Brain microvascular endothelial cell (primary cell): ENCODE data around the gene CAMSAP1.
"Not testable (repeated sequence)": the region's sequence is repeated elsewhere in the genome, so short reads cannot be mapped to it uniquely, and the experiment has no call there.

ENCODE experiments used
- DNase-seq: peaks from one replicate; pipeline ENCODE4 v3.0.0-alpha.2; 2020
- H3K27ac ChIP-seq: fragments of 250-450 bp; sonication (Bioruptor Pico); 2 replicates; pipeline ENCODE4 v1.5.1; 2020; ENCODE audit warnings: mild to moderate bottlenecking, moderate library complexity
- H3K27me3 ChIP-seq: fragments of 250-450 bp; sonication (Bioruptor Pico); replicated peaks from 2 replicates; pipeline ENCODE4 v1.5.1; 2020; ENCODE audit warnings: mild to moderate bottlenecking
- H3K36me3 ChIP-seq: fragments of 250-450 bp; sonication (Bioruptor Pico); replicated peaks from 2 replicates; pipeline ENCODE4 v1.5.1; 2020; ENCODE audit warnings: mild to moderate bottlenecking
- H3K4me3 ChIP-seq: 2 replicates; pipeline ENCODE4 v1.5.1; 2011; ENCODE audit warnings: low read depth, mild to moderate bottlenecking, control low read depth, low read length, moderate library complexity
- in situ Hi-C: cut with HindIII; loops from 2 replicates; pipeline ENCODE4 v1.10.0; 2017; ENCODE audit warnings: low sequenced_read_pairs, low pct_ligation_motif_present
- TF ChIP-seq, protein P1 (sequence below): IDR thresholded peaks from 2 replicates; pipeline ENCODE4 v1.5.1; 2011; ENCODE audit warnings: low read depth, mild to moderate bottlenecking, moderate library complexity, low read length, control low read depth, inconsistent platforms; ENCODE audit errors: missing control alignments

Gene CAMSAP1

DNA sequence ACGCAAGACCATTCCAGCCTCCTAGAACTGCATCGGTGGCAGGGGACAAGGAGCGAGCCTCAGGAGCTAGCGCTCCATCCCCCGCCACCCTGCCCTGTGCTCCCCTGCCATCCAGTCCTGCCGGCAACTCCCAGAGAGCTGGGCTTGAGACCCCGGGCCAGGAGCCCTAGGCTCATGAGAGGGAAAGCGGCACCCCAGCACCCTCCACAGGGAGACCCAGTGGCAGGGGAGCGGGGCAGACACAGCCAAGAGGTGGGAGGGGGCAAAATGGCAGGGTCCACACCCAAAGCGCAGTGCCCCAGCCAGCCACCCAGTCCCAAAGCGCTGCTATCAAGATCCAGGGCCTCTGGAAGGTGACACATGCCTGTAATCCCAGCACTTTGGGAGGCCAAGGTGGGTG is 41.1 kb upstream of the CAMSAP1 start:
- H3K27ac ChIP-seq: no peak overlapping the region
- H3K4me3 ChIP-seq: no peak overlapping the region
- TF ChIP-seq, protein P1, sequence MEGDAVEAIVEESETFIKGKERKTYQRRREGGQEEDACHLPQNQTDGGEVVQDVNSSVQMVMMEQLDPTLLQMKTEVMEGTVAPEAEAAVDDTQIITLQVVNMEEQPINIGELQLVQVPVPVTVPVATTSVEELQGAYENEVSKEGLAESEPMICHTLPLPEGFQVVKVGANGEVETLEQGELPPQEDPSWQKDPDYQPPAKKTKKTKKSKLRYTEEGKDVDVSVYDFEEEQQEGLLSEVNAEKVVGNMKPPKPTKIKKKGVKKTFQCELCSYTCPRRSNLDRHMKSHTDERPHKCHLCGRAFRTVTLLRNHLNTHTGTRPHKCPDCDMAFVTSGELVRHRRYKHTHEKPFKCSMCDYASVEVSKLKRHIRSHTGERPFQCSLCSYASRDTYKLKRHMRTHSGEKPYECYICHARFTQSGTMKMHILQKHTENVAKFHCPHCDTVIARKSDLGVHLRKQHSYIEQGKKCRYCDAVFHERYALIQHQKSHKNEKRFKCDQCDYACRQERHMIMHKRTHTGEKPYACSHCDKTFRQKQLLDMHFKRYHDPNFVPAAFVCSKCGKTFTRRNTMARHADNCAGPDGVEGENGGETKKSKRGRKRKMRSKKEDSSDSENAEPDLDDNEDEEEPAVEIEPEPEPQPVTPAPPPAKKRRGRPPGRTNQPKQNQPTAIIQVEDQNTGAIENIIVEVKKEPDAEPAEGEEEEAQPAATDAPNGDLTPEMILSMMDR: no peak
- H3K27me3 ChIP-seq: no peaks in the 10 kb centered on the region
- peaks cover 19% of the 10 kb centered on the region for H3K36me3 ChIP-seq
- in situ Hi-C loops: no loop called here
- DNase-seq: no peak

DNA sequence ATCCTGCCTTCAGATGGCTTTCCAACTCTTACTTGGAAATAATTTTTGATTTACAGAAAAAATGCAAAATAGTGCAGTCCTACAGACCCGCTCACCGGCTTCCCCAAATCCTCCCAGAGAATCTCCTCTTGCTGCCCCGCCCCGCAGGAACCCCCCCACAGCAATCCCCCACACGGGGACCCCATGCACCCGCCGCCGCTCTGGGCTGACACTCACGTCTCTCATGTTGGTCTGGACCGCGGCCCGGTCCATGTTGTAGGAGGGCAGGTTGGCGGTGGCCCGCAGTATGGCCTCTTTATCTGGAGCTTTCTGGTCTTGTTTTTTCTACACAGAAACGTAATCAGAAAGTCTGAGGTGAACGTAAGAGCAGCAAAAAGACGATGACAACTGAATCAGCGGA is 40.2 kb upstream of the CAMSAP1 start:
- TF ChIP-seq, protein P1: no peak
- no peak overlapping the region for H3K4me3 ChIP-seq
- DNase-seq: no peak
- H3K36me3 ChIP-seq: peaks cover 17% of the 10 kb centered on the region
- H3K27me3 ChIP-seq: no peaks in the 10 kb centered on the region
- in situ Hi-C loops: no loop called here
- no peak overlapping the region for H3K27ac ChIP-seq

DNA sequence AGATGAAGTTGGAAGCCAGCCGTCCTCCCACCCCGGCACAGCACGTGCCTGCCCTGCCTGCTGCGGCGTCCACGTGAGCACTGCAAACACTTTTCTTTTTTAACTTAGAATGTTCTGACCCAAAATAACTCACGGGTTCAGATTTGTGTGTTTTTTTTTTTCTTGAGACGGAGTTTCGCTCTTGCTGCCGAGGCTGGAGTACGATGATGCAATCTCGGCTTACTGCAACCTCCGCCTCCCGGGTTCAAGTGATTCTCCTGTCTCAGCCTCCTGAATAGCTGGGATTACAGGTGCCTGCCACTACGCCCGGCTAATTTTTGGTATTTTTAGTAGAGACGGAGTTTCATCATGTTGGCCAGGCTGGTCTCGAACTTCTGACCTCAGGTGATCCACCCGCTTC is 39.8 kb upstream of the CAMSAP1 start:
- H3K27ac ChIP-seq, H3K4me3 ChIP-seq, DNase-seq, H3K27me3 ChIP-seq, in situ Hi-C loops: not testable (repeated sequence)
- H3K36me3 ChIP-seq: peaks cover 17% of the 10 kb centered on the region

DNA sequence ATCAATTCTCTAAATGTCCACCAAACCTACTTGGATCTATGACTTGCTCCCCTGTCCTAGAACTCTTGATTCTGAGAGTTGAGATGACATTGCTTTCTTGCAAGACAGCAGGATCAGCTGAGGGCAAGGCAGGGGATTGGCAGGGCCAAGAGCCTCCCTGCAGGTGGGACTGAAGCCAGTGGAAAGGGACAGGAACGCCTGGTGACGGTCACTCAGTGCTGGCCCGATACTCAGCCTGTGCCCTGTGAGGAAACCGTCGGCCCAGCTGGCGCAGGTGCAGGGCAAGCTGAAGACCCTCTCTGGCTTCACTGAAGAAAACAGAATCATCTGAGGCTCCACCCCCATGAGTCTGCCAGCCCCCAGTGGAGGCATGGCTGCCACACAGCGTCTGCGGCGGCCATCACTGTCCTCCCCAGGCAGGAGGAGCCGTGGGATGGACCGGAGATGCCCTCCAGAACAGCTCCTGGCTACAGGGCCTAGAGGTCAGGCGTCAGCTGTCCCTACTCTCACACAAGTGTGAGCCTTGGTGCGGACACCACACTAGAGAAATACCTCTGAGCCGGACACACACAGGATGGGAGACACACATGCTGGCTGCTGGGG is 39.1 kb upstream of the CAMSAP1 start:
- no peak overlapping the region for H3K4me3 ChIP-seq
- no peak overlapping the region for H3K27ac ChIP-seq
- peaks cover 17% of the 10 kb centered on the region for H3K36me3 ChIP-seq
- no peak for DNase-seq
- in situ Hi-C loops: no loop called here
- TF ChIP-seq, protein P1: no peak
- H3K27me3 ChIP-seq: no peaks in the 10 kb centered on the region

- no peak for DNase-seq
- in situ Hi-C loops: no loop called here
- Histone ChIP-seq H3K27ac (no peak overlapping the region), H3K36me3 (peaks cover 17% of the 10 kb centered on the region), H3K27me3 (no peaks in the 10 kb centered on the region), H3K4me3 (no peak overlapping the region)
- TF ChIP-seq, protein P1: no peak
Measured at GRCh38 chr9:135945969-135946368, 38.6 kb upstream of the CAMSAP1 start.

DNA sequence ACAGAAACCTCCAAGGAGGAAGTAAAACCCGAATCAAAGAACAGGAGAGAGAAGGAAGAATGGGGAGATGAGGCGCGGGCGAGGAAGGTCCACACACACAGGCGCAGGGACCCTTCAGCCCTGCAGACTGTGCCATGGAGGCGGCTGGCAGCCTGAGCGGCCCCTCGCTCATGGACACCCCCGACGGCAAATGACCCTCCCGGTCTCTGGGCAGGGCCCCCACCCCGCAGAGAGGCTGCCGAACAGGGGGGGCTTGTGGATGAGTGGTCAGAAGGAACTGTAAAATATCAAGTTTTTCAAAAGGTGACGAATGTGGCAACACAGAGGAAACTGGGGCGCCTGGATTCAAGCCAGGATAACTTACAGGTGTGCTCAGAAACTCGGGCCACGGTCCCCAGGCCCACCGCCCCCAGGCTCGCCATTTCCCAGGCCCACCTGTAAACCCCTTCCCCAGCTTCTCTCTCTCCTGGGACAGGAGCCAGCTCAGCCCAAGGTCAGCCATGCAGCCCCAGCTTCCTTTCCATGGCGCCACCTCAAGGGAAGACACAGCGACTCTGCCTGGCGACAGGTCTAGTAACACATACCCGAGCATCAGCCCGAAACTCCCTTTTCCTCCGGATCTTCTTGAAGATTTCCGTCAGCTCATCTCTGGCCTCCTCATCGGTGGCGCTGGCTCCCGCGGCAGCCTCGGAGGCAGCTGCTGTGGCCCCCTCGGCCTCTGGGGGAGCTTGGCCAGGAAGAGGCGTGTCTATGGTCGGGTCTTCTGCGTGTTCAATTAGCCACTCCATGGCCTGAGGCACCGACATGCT is 37.3 kb upstream of the CAMSAP1 start:
- TF ChIP-seq, protein P1: no peak
- in situ Hi-C loops: no loop called here
- H3K4me3 ChIP-seq: no peak overlapping the region
- H3K27ac ChIP-seq: no peak overlapping the region
- peaks cover 20% of the 10 kb centered on the region for H3K36me3 ChIP-seq
- no peaks in the 10 kb centered on the region for H3K27me3 ChIP-seq
- DNase-seq: no peak

DNA sequence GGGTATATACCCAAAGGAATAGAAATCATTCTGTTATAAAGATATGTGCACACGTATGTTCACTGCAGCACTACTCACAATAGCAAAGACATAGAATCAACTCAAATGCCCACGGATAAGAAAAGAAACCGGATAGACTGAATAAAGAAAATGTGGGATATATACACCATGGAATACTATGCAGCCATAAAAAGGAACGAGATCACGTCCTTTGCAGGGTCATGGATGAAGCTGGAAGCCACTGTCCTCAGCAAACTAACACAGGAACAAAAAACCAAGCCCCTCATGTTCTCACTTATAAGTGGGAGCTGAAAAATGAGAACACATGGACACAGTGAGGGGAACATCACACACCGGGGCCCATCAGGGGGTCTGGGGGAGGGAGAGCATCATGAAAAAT is 36.3 kb upstream of the CAMSAP1 start:
- H3K27ac ChIP-seq, DNase-seq, H3K27me3 ChIP-seq, H3K4me3 ChIP-seq, in situ Hi-C loops: not testable (repeated sequence)
- H3K36me3 ChIP-seq: peaks cover 21% of the 10 kb centered on the region
